ENCODE results near the gene RO60. TPM values are rescaled to one million over a fixed set of nuclear protein-coding genes. Genes with fewer than 3 reads are reported as not detected.

Gene RO60
- total RNA-seq, 2 experiments from 2014 or later = 46.1 to 46.3 TPM

- H3K4me3 ChIP-seq (ENCODE audit: low read length) = no peak overlapping the region
- no peaks in the 10 kb centered on the region for H3K9me3 ChIP-seq (ENCODE audit: control insufficient read depth in 1 of 2, insufficient read depth in 1 of 2, low read length in 2 of 2)
- Mint-ChIP-seq H3K4me1 (ENCODE audit: low read depth) (no peaks in the 10 kb centered on the region), H3K9me3 (no peaks in the 10 kb centered on the region), H3K27ac (no peak overlapping the region), H3K27me3 (no peaks in the 10 kb centered on the region), H3K36me3 (ENCODE audit: low read depth) (peaks cover 45% of the 10 kb centered on the region), H3K4me3 (no peak overlapping the region)
- intact Hi-C loops (cut with DNase I, micrococcal nuclease) = loop anchor here (1.0 to 10.0 kb wide), 4 partner anchors 214 to 542 kb away; no protein-coding TSS in a partner anchor
- H3K27ac ChIP-seq (ENCODE audit: low read depth in 1 of 2, low read length in 2 of 2) = no peak overlapping the region
- CTCF ChIA-PET = interaction anchor here (0.7 to 4.1 kb wide), 5 partner anchors 10 to 545 kb away, joined by 3 to 22 read pairs (median 4); no protein-coding TSS in a partner anchor
- ATAC-seq (ENCODE audit: poor library complexity) = no peak
- TF ChIP-seq CTCF (IDR thresholded peaks at IDR 0.05) = peak; percentile 68
- peak in 3 of 14 experiments; percentile 60 to 65 (median 63) for DNase-seq
- no peaks in the 10 kb centered on the region for H3K27me3 ChIP-seq (ENCODE audit: control insufficient read depth in 1 of 2, insufficient read depth in 2 of 2, low read length in 2 of 2)
- no peaks in the 10 kb centered on the region for H3K4me1 ChIP-seq (ENCODE audit: insufficient read depth, low read length)
- POLR2A ChIA-PET = interaction anchor here (0.6 to 1.5 kb wide), 2 partner anchors 206 to 212 kb away, joined by 3 to 11 read pairs; no protein-coding TSS in a partner anchor
- peaks cover 20% of the 10 kb centered on the region for H3K36me3 ChIP-seq (ENCODE audit: insufficient read depth, low read length)
Observed at GRCh38 chr1:193019442-193020026, 39.9 kb upstream of the RO60 start.

GRCh38 chr1:193025218-193025617, 34.2 kb upstream of the RO60 start:
- intact Hi-C loops (cut with DNase I, micrococcal nuclease) = loop anchor here in 1 of 2 experiments (10.0 kb wide), 1 partner anchor 420 kb away; no protein-coding TSS in a partner anchor
- Mint-ChIP-seq H3K4me1 (ENCODE audit: low read depth) (no peaks in the 10 kb centered on the region), H3K4me3 (no peak overlapping the region), H3K27ac (no peak overlapping the region), H3K9me3 (no peaks in the 10 kb centered on the region), H3K27me3 (no peaks in the 10 kb centered on the region), H3K36me3 (ENCODE audit: low read depth) (peaks cover 52% of the 10 kb centered on the region)
- no peak overlapping the region for H3K4me3 ChIP-seq (ENCODE audit: low read length)
- no peaks in the 10 kb centered on the region for H3K9me3 ChIP-seq (ENCODE audit: control insufficient read depth in 1 of 2, insufficient read depth in 1 of 2, low read length in 2 of 2)
- no peak overlapping the region for H3K27ac ChIP-seq (ENCODE audit: low read depth in 1 of 2, low read length in 2 of 2)
- ChIA-PET CTCF (no interaction called here), POLR2A (no interaction called here)
- H3K4me1 ChIP-seq (ENCODE audit: insufficient read depth, low read length) = no peaks in the 10 kb centered on the region
- no peak for TF ChIP-seq CTCF (IDR thresholded peaks at IDR 0.05)
- DNase-seq (no peak), ATAC-seq (ENCODE audit: poor library complexity) (no peak)
- H3K27me3 ChIP-seq (ENCODE audit: control insufficient read depth in 1 of 2, insufficient read depth in 2 of 2, low read length in 2 of 2) = no peaks in the 10 kb centered on the region
- H3K36me3 ChIP-seq (ENCODE audit: insufficient read depth, low read length) = peaks cover 31% of the 10 kb centered on the region

GRCh38 chr1:193030280-193030679, 29.1 kb upstream of the RO60 start:
- POLR2A ChIA-PET = interaction anchor here (1.0 kb wide), 1 partner anchor 28 kb away, joined by 3 read pairs; the partner anchor contains the start of gene UCHL5
- no peak for TF ChIP-seq CTCF (IDR thresholded peaks at IDR 0.05)

More at GRCh38 chr1:193030280-193030679, 29.1 kb upstream of the RO60 start:
- no peaks in the 10 kb centered on the region for H3K27me3 ChIP-seq (ENCODE audit: control insufficient read depth in 1 of 2, insufficient read depth in 2 of 2, low read length in 2 of 2)
- H3K9me3 ChIP-seq (ENCODE audit: control insufficient read depth in 1 of 2, insufficient read depth in 1 of 2, low read length in 2 of 2) = no peaks in the 10 kb centered on the region
- DNase-seq = no peak
- intact Hi-C loops (cut with DNase I, micrococcal nuclease) = no loop called here
- CTCF ChIA-PET = no interaction called here
- H3K4me3 Mint-ChIP-seq = no peak overlapping the region
- H3K27ac Mint-ChIP-seq = no peak overlapping the region
- H3K9me3 Mint-ChIP-seq = no peaks in the 10 kb centered on the region
- H3K4me1 Mint-ChIP-seq (ENCODE audit: low read depth) = peaks cover 27% of the 10 kb centered on the region
- no peak overlapping the region for H3K27ac ChIP-seq (ENCODE audit: low read depth in 1 of 2, low read length in 2 of 2)
- no peak for ATAC-seq (ENCODE audit: poor library complexity)
- no peak overlapping the region for H3K4me3 ChIP-seq (ENCODE audit: low read length)
- no peaks in the 10 kb centered on the region for H3K4me1 ChIP-seq (ENCODE audit: insufficient read depth, low read length)
- H3K27me3 Mint-ChIP-seq = no peaks in the 10 kb centered on the region
- peaks cover 37% of the 10 kb centered on the region for H3K36me3 Mint-ChIP-seq (ENCODE audit: low read depth)
- H3K36me3 ChIP-seq (ENCODE audit: insufficient read depth, low read length) = peaks cover 17% of the 10 kb centered on the region
